GM18511 (cell line): ENCODE results near the gene ENDOD1.
"Not testable (repeated sequence)": the region's sequence is repeated elsewhere in the genome, so short reads cannot be mapped to it uniquely, and the experiment has no call there.

Experiments used
- ATAC-seq: cut with Tn5 transposase; IDR thresholded peaks from one replicate; pipeline ENCODE4 v1.9.1; 2021; ENCODE audit warnings: mild to moderate bottlenecking, moderate library complexity; ENCODE audit not compliant: unreplicated experiment

ENDOD1 gene

DNA sequence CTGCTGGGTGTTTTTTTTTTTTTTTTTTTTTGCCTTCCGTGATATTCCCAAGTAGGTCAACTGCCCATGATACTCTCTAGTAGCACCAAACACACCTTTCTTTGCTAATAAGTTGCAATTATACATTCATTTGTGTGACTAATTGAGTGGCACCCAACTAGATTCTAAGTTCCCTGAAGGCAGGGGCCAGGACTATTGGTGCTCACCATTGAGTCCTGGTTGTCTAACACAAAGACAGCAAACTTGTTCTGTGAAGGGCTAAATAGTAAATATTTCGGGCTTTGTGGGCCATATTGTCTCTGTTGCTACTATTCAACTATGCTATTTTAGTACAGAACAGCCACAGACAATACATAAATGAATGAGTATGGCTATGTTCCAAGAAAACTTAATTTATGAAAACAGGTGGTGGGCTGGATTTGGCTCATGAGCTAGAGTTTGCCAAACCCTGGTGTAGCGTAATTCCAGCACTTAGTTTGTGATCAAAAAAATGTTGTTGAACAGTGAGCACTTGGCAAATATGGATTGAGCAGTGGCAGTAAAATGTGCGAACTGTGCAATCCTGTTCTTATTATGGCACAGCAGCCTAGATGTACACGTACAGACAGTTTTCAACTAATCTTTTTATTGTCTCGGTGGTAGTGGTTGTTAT is 11.3 kb downstream of the ENDOD1 start:
- ATAC-seq = no peak

- ATAC-seq = no peak
These were observed 12.3 kb downstream of the ENDOD1 start for GRCh38 chr11:95101935-95102334.

DNA sequence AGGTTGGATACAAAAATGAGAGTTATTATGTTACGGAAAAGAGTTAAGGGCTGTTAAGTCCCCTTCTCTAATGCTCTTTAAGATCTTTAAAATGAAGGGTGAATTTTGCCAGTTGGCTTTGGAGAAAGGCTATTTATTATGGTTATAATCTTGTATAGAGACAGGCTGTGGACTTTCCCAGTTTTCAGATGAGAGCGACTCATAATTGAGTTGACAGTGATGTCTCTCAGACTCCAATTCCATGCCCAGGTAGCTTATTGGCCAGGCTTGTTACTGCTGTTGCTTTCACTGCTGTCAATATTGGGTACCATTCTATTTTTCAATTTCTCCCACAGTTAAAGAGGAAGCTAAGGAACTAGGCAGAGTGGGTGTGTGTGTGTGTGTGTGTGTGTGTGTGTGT is 13.1 kb downstream of the ENDOD1 start:
- no peak for ATAC-seq

- ATAC-seq = no peak
These were observed 14.1 kb downstream of the ENDOD1 start for GRCh38 chr11:95103701-95104100.

DNA sequence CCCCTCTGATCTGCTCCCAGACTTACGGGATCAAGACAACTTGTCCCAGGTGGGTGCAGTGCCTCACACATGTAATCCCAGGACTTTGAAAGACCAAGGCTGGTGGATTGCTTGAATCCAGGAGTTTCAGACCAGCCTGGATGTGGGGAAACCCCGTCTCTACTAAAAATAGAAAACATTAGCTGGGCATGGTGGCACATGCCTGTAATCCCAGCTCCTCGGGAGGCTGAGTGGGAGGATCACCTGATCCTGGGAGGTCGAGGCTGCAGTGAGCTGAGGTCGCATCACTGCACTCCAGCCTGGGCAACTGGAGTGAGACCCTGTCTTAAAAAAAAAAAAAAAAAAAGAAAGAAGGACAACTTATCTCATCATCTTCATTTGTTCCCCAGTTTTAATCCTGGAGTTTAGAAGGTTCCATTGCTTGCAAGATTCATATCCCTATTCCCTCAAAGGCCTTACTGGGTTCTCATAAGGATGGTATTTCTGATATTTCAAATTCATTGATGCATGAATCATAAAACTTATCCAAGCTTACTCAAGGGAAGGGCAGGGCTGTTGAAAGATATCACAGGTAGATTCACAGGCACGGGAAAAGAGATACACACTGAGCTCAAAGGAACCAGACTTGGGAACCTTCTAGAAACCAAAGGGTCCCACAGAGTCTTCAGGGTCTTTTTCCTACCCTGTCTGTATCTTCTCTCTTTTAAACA is 14.6 kb downstream of the ENDOD1 start:
- ATAC-seq = no peak

DNA sequence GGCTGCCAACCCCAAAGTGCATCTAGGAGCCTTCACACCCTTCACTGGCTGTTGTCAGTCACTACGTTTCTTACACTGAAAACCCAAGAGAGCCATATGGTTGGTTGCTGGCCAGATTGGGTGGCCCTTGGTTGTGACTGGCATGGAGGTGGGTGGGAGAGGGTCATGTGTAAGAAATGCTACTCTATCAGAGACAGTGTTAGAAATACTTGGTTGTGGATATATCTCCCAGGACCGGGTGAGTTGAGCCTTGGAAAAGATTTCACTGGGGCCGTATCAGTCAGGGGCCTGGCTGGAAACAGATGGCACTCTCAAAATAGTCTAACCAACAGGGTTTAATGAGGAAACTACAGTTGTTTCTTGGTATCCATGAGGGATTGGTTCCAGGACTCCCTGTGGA is 15.2 kb downstream of the ENDOD1 start:
- ATAC-seq = no peak

DNA sequence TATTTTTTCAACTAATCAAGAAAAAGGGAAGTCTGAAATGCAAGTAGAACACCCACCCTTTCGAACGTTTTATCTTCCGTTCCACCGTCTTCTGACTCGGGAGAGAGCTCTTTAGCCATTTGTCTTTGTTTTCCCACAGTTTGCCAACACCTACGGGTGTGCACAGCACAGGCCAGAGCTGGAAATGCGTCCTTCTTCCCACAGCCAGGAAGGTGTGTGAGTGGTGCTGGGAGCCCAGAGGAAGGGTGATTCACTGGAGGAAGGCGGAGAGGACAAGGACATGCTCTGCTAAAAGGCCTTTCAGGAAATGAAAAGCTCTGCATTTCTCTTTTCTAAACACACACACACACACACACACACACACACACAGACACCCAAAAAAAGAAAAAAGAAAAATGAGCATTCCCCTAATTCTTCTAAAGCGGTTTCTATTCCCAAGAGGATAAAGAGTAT is 18.5 kb downstream of the ENDOD1 start:
- ATAC-seq = no peak

- ATAC-seq = no peak
These were observed 19.3 kb downstream of the ENDOD1 start for GRCh38 chr11:95108671-95109551.

- ATAC-seq = not testable (repeated sequence)
These were observed 21.8 kb downstream of the ENDOD1 start for GRCh38 chr11:95111471-95111870.

DNA sequence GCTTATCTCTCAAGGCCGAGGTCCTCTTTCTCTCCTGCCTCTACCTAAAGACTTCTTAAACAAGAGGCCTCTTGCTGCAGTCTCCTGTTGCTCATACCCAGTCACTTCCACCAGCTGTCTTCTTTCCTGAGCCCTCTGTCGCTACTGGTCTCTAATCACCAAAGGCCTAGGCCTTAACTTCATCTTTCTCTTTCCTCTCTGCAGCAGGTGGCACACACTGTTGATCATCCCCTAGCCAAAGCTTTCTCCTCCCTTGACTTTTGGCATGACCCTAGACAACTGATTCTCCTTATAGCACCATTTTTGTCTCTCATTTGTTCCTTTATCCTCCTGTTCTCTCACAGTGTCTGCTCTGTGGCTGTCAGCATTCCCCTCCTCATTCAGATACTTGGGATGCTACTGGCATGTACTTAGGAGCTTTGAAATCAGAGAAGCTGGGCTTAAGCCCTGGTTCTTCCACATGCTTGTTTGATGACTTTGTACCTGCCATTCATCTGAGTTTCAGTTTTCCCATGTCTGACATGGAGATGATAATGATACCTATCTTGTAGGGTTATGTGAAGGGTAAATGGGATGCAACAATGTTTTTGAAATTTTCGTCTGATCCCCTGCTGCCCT is 22.4 kb downstream of the ENDOD1 start:
- no peak for ATAC-seq

- no peak for ATAC-seq
These were observed 26.0 kb downstream of the ENDOD1 start for GRCh38 chr11:95115597-95115996.

- ATAC-seq = peak; percentile 58
These were observed 29.9 kb downstream of the ENDOD1 start for GRCh38 chr11:95119361-95120060.

GRCh38 chr11:95121698-95122097 is 32.1 kb downstream of the ENDOD1 start:
- ATAC-seq = no peak

DNA sequence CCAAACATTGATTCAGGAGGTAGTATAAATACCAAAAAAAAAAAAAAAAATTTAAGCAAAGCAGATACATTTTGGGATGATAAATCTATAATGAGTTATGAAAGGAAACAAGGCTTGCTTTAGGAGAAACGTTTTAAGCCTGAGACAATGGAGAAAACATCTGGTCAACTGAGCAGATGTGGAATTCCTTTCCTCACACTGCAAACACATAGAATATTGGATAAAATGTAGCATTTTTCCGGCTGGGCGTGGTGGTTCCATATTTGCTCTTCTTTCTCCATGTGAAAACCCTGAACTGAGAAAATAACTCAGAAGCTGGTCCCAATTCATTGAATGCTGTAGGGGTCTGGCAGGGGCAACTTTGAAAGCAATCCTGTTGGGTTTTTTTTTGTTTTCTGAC is 33.9 kb downstream of the ENDOD1 start:
- no peak for ATAC-seq

GRCh38 chr11:95128602-95129001 is 39.0 kb downstream of the ENDOD1 start:
- no peak for ATAC-seq

DNA sequence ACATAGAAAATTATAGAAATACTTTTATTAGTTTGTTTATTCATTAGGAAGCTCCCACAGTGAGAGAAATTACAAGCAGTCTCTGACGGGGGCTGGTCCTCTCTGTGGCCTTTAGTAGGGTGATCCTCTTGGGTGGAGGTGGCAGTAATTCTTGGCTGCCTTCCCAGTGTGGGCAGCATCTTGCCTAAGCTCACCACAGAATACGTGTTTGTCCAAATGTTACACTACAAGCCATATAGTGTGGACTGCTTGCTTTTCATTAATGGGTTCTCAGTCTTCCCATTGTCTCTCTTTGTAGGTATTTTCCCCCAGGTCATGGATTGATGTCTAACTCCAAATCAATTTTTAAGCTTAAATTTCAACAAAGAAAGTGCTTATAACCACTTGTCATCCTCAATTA is 43.3 kb downstream of the ENDOD1 start:
- ATAC-seq = no peak

- no peak for ATAC-seq
These were observed 44.8 kb downstream of the ENDOD1 start for GRCh38 chr11:95134491-95134890.

DNA sequence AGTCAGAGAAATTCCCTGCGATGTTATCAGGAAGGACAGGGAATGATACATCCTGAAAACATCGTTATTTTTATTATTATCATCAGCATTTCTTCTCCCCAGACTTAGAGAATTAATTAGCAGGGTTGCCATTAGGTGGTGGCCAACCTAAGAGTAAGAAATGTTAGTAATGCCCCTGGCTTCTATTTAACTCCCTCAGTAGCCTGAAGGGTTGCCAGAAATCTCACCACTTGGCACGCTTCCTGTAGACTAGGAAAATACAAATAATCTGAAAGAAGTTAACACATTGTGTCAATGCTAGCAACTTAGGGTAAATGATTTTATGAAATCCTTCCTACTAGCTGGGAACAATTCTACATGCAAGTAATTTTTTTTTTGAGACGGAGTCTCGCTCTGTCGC is 45.5 kb downstream of the ENDOD1 start:
- ATAC-seq = no peak

DNA sequence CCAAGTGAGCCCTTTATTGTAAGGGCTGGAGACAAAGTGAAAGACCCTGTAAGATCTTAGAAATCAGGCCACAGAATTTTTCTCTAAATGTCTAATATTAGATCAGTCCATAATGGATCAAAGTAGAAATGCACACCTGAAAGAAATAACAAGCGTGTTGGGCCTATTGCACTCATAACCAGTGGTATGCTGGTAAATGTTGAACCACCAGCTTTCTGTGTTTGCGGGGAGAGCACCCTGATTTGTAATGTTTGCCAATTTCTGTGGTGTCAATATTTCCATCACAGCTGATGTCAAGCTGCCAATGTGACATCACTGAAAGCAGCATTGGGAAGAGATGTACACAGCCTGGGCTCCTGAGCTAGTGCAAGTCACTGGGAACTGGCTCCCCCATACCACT is 46.2 kb downstream of the ENDOD1 start:
- ATAC-seq = no peak

GRCh38 chr11:95136747-95137146 is 47.1 kb downstream of the ENDOD1 start:
- not testable (repeated sequence) for ATAC-seq

- ATAC-seq = no peak
These were observed 47.7 kb downstream of the ENDOD1 start for GRCh38 chr11:95137299-95137698.
